RWPE1 (cell line): ENCODE data around the gene ATP5PB.

Experiments used
- CTCF ChIA-PET: fragments of 350-600 bp; sonication (Branson Sonifier 250); formaldehyde crosslinking; extraction: SDS; loops from one replicate; lab custom pipeline; 2021; lab: Yijun Ruan, JAX
- POLR2A ChIA-PET: fragments of 400-600 bp; formaldehyde crosslinking; extraction: SDS; loops from one replicate; lab custom pipeline; 2020; ENCODE audit warnings: antibody characterized with exemption; ENCODE audit not compliant: low non-redundant PET; lab: Yijun Ruan, JAX
- DNase-seq: peaks from one replicate; pipeline ENCODE4 v3.0.0; 2012; ENCODE audit warnings: low spot score
- H3K27ac ChIP-seq: fragments of 450-650 bp; 2 replicates; pipeline ENCODE4 v1.5.1; 2017
- CTCF ChIP-seq: fragments of 450-650 bp; conservative IDR thresholded peaks from 2 replicates; pipeline ENCODE4 v1.5.1; 2017; ENCODE audit warnings: low read depth, mild to moderate bottlenecking

The ATP5PB gene

GRCh38 chr1:111450185-111450584 lies 921 bp downstream of the ATP5PB start:
- DNase-seq = no peak
- ChIA-PET CTCF (interaction anchor here (0.6 kb wide), 1 partner anchor 684 kb away, joined by 5 read pairs; no protein-coding TSS in a partner anchor), POLR2A (no interaction called here)
- no peak overlapping the region for H3K27ac ChIP-seq
- no peak for TF ChIP-seq CTCF

DNA sequence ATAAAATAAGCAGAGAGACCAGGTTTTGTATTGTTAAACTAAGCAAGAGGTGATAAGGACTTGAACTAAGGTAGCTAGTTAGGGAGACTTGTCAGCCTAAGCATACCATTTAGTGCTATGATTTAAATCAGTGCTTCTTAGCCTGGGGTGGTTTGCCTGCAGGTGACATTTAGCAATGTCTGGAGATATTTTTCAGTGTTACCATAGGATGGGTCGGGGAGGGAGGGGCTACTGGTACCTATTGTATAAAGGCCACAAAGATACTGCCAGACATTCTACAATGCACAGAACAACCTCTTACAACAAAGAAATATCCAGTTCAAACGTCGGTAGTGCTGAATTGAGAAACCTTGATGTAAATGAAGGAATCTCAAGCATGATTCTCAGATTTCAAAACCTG lies 3.3 kb downstream of the ATP5PB start:
- no peak for DNase-seq
- no peak for TF ChIP-seq CTCF
- ChIA-PET CTCF (no interaction called here), POLR2A (interaction anchor here (0.6 kb wide), 1 partner anchor 158 kb away, joined by 4 read pairs; no protein-coding TSS in a partner anchor)
- no peak overlapping the region for H3K27ac ChIP-seq

DNA sequence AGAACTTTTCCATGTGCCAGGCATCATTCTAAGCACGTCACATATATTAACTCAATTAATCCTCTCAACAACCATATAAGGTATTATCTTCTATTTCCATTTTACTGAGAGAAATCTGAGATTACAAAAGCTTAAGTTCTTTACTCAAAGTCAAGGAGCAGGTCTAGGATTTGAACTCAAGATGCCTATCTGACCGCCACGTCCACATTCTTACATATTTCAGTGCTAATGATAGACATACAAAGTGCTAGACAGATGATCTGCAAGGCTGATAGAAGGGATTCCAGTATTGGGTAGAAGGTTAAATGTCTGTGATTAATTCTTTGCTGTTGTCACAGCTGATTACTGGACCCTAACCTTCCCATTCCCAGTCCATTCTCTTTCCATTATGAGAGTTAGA lies 4.4 kb downstream of the ATP5PB start:
- H3K27ac ChIP-seq = no peak overlapping the region
- DNase-seq = no peak
- TF ChIP-seq CTCF = no peak
- POLR2A ChIA-PET = interaction anchor here (0.6 kb wide), 1 partner anchor 8 kb away, joined by 4 read pairs; no protein-coding TSS in a partner anchor
- CTCF ChIA-PET = no interaction called here

- no peak overlapping the region for H3K27ac ChIP-seq
- no peak for DNase-seq
- ChIA-PET CTCF (no interaction called here), POLR2A (no interaction called here)
- no peak for TF ChIP-seq CTCF
These were observed 5.8 kb downstream of the ATP5PB start for GRCh38 chr1:111454859-111455641.

- H3K27ac ChIP-seq = no peak overlapping the region
- no peak for TF ChIP-seq CTCF
- ChIA-PET POLR2A (no interaction called here), CTCF (no interaction called here)
- DNase-seq = no peak
These were observed 6.4 kb downstream of the ATP5PB start for GRCh38 chr1:111455642-111456031.

DNA sequence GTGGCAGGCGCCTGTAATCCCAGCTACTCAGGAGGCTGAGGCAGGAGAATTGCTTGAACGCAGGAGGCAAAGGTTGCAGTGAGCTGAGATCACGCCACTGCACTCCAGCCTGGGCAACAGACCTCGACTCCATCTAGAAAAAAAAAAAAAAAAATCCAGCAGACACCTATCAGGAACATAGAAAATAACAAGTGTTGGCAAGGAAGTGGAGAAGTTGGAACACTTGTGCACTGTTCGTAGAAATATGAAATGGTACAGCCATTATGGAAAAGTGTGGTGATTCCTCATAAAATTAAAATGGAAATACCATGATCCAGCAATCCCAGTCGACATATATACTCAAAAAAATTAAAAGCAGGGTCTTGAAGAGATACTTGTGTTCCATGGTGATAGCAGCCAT lies 12.5 kb downstream of the ATP5PB start:
- no peak overlapping the region for H3K27ac ChIP-seq
- no peak for TF ChIP-seq CTCF
- POLR2A ChIA-PET = interaction anchor here (0.6 kb wide), 1 partner anchor 8 kb away, joined by 4 read pairs; no protein-coding TSS in a partner anchor
- no peak for DNase-seq
- CTCF ChIA-PET = interaction anchor here (0.7 to 0.8 kb wide), 2 partner anchors 253 to 1136 kb away, joined by 3 to 6 read pairs; no protein-coding TSS in a partner anchor
